Right atrium auricular region (tissue), 2 donors: ENCODE results near the gene GSAP. TPM values are rescaled to one million over a fixed set of nuclear protein-coding genes. Genes with fewer than 3 reads are reported as not detected.

Source experiments
- DNase-seq: peaks from one replicate; pipeline ENCODE4 v3.0.0-alpha.2; 2019; ENCODE audit warnings: low spot score
- H3K27ac ChIP-seq, 2 donors: fragments of 200-600 bp; sonication (generic); 1 replicate in 1 of 2; 2 replicates in 1 of 2; pipeline ENCODE4 v1.5.1; 2016 to 2019
- H3K27me3 ChIP-seq, 2 donors: fragments of 200-600 bp; sonication (generic); one replicate each; pipeline versions ENCODE4 v1.5.1 to v1.6.0; 2017 to 2019
- H3K36me3 ChIP-seq: fragments of 200-600 bp; sonication (generic); one replicate; pipeline ENCODE4 v1.5.1; 2016
- H3K4me1 ChIP-seq, 2 donors: fragments of 200-600 bp; sonication (generic); one replicate each; pipeline versions ENCODE4 v1.5.1 to v1.6.0; 2017 to 2019
- H3K4me3 ChIP-seq, 2 donors: fragments of 200-600 bp; sonication (generic); 1 replicate in 1 of 2; 2 replicates in 1 of 2; pipeline ENCODE4 v1.5.1; 2017 to 2019; ENCODE audit warnings: mild to moderate bottlenecking in 1 of 2, moderate library complexity in 1 of 2
- H3K9me3 ChIP-seq, 2 donors: fragments of 200-600 bp; sonication (generic); one replicate each; pipeline ENCODE4 v1.5.1; 2019
- total RNA-seq, 2 donors: library from RNA; depleted of rRNA; stranded (reverse); fragments of >200 nt; gene quantifications; one replicate each; pipeline ENCODE4 v1.1.0, GENCODE V29; 2016
- TF ChIP-seq, protein P1 (sequence below), 2 donors: fragments of 200-600 bp; sonication (generic); IDR thresholded peaks; one replicate each; pipeline ENCODE4 v1.5.1; 2019; ENCODE audit warnings: antibody characterized with exemption in 2 of 2

GSAP gene
- total RNA-seq, 2 donors from 2014 or later, result 6.4 to 13.5 TPM

- H3K4me3 ChIP-seq, result no peak overlapping the region
- no peak overlapping the region for H3K27ac ChIP-seq
- peaks cover 0 to 9% of the 10 kb centered on the region in 2 donors for H3K4me1 ChIP-seq
- DNase-seq, result no peak
- no peaks in the 10 kb centered on the region for H3K36me3 ChIP-seq
- no peaks in the 10 kb centered on the region for H3K27me3 ChIP-seq
- no peaks in the 10 kb centered on the region for H3K9me3 ChIP-seq
- TF ChIP-seq, protein P1, sequence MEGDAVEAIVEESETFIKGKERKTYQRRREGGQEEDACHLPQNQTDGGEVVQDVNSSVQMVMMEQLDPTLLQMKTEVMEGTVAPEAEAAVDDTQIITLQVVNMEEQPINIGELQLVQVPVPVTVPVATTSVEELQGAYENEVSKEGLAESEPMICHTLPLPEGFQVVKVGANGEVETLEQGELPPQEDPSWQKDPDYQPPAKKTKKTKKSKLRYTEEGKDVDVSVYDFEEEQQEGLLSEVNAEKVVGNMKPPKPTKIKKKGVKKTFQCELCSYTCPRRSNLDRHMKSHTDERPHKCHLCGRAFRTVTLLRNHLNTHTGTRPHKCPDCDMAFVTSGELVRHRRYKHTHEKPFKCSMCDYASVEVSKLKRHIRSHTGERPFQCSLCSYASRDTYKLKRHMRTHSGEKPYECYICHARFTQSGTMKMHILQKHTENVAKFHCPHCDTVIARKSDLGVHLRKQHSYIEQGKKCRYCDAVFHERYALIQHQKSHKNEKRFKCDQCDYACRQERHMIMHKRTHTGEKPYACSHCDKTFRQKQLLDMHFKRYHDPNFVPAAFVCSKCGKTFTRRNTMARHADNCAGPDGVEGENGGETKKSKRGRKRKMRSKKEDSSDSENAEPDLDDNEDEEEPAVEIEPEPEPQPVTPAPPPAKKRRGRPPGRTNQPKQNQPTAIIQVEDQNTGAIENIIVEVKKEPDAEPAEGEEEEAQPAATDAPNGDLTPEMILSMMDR (IDR thresholded peaks at IDR 0.05), result no peak
Measured at GRCh38 chr7:77386165-77386822, 29.9 kb downstream of the GSAP start.

DNA sequence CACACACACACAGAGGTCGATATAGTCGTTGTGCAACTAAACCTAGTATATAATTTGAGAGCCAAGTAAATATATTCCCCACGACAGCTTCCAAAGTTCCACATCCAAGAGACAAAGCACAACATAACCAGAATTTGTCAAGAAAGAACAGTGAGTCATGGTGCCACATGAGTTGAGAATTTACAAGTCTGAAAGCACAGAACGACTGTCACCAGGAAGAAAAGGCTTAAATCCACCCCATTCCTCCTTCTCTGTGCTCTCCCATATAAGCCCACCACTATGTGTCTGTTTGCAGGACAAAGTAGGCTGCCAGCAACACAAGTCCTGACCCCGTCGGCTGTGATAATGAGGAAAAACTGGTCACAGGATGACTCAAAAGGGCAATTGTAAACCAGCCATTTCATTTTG, 32.8 kb downstream of the GSAP start:
- TF ChIP-seq, protein P1 (IDR thresholded peaks at IDR 0.05), result no peak
- Histone ChIP-seq H3K27me3 (no peaks in the 10 kb centered on the region), H3K9me3 (no peaks in the 10 kb centered on the region), H3K4me1 (peaks cover 0 to 9% of the 10 kb centered on the region in 2 donors), H3K27ac (no peak overlapping the region), H3K4me3 (no peak overlapping the region), H3K36me3 (no peaks in the 10 kb centered on the region)
- DNase-seq, result no peak

GRCh38 chr7:77382532-77382931, 33.6 kb downstream of the GSAP start:
- Histone ChIP-seq H3K27me3 (no peaks in the 10 kb centered on the region), H3K9me3 (no peaks in the 10 kb centered on the region), H3K36me3 (no peaks in the 10 kb centered on the region), H3K4me3 (no peak overlapping the region), H3K27ac (no peak overlapping the region), H3K4me1 (peaks cover 0 to 9% of the 10 kb centered on the region in 2 donors)
- DNase-seq, result no peak
- TF ChIP-seq, protein P1 (IDR thresholded peaks at IDR 0.05), result no peak

GRCh38 chr7:77378584-77378983, 37.6 kb downstream of the GSAP start:
- Histone ChIP-seq H3K4me1 (no peaks in the 10 kb centered on the region), H3K27me3 (no peaks in the 10 kb centered on the region), H3K36me3 (no peaks in the 10 kb centered on the region), H3K9me3 (no peaks in the 10 kb centered on the region), H3K4me3 (no peak overlapping the region), H3K27ac (no peak overlapping the region)
- TF ChIP-seq, protein P1 (IDR thresholded peaks at IDR 0.05), result no peak
- DNase-seq, result no peak

GRCh38 chr7:77370606-77371005, 45.5 kb downstream of the GSAP start:
- Histone ChIP-seq H3K27me3 (no peaks in the 10 kb centered on the region), H3K27ac (no peak overlapping the region), H3K9me3 (no peaks in the 10 kb centered on the region), H3K4me3 (no peak overlapping the region), H3K36me3 (no peaks in the 10 kb centered on the region), H3K4me1 (no peaks in the 10 kb centered on the region)
- TF ChIP-seq, protein P1 (IDR thresholded peaks at IDR 0.05), result no peak
- no peak for DNase-seq

GRCh38 chr7:77368974-77369373, 47.2 kb downstream of the GSAP start:
- Histone ChIP-seq H3K4me1 (no peaks in the 10 kb centered on the region), H3K4me3 (no peak overlapping the region), H3K27ac (no peak overlapping the region), H3K9me3 (no peaks in the 10 kb centered on the region), H3K36me3 (no peaks in the 10 kb centered on the region), H3K27me3 (no peaks in the 10 kb centered on the region)
- DNase-seq, result no peak
- TF ChIP-seq, protein P1 (IDR thresholded peaks at IDR 0.05), result no peak
